HG02763 (cell line): ENCODE results near the gene TAMALIN.
A peak's percentile ranks its signal among the peaks of the same experiment; 100 is the strongest.
"Not testable (repeated sequence)": the region's sequence is repeated elsewhere in the genome, so short reads cannot be mapped to it uniquely, and the experiment has no call there.

Source experiments
- ATAC-seq: cut with Tn5 transposase; IDR thresholded peaks from one replicate; pipeline ENCODE4 v1.9.1; 2021; ENCODE audit warnings: mild to moderate bottlenecking, moderate library complexity; ENCODE audit not compliant: unreplicated experiment

TAMALIN gene

GRCh38 chr12:52006726-52007157 is at the start of gene TAMALIN:
TAMALIN (plus strand) TSS chr12:52006946; CDS start chr12:52007020, 74 bp downstream.
- ATAC-seq = no peak

DNA sequence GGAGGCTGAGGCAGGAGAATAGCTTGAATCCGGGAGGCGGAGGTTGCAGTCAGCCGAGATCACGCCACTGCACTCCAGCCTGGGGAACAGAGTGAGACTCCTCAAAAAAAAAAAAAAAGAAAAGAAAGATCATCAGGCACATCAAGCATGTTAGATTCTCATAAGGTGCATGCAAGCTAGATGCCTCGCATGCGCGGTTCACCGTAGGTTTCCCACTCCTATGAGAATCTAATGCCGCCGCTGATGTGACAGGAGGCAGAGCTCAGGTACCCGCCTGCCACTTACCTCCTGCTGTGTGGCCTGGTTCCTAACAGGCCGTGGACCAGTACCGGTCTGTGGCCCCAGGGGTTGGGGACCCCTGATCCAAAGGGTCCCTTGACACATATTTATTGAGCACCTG is 48.2 kb upstream of the TAMALIN start:
- no peak for ATAC-seq

GRCh38 chr12:51959211-51959610 is 47.5 kb upstream of the TAMALIN start:
- no peak for ATAC-seq

DNA sequence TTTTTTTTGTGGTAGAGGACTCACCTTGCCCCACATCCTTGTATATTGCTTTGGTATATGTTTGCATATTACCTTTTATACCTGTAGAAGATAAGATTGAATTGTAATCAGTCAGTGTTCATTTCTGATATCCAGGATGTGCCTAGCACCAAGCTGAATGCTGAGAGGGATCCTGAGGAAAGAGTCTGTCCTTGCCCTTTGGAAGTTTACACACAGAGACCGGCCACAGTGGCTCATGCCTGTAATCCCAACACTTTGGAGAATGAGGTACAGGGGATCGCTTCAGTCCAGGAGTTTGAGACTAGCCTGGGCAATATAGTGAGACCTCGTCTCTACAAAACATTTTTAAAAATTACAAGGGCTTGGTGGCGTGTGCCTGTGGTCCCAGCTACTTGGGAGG is 46.8 kb upstream of the TAMALIN start:
- no peak for ATAC-seq

DNA sequence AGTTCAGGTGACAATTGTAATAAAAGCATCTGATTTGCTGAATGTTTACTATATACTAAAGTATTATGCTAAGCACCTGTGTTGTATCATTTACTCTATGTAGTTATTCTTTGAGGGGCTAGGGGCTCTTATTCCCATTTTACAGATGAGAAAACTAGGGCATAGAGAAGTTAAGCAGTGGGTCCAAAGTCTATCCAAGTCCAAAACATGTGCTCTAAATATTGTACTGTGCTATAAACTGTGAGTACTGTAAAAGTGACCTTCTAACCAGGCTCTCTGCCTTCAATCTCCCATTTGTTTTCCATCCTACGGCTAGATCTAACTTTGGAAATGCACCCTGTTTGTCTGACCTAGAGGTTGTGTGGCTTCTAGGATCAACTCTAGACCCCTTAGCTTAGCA is 46.3 kb upstream of the TAMALIN start:
- no peak for ATAC-seq

DNA sequence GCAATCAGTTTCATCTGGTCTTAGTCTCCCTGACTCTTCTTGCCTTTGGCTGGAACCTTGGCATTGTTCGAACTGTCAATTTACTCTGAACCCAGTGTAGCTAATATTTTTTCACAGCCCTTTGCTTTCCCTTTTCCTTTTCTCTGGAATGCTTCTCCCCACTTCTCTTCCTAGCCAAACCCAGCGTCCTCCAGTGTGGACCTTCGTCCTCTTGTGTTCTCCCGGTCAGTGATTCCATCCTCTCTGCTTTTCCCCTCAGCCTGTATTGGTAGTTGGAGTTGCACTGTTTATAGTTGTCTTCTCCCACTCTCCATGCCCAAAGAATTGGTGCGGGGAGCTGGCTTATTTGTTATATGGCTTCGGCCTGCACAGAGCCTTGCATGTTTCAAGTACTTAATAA is 45.9 kb upstream of the TAMALIN start:
- no peak for ATAC-seq

DNA sequence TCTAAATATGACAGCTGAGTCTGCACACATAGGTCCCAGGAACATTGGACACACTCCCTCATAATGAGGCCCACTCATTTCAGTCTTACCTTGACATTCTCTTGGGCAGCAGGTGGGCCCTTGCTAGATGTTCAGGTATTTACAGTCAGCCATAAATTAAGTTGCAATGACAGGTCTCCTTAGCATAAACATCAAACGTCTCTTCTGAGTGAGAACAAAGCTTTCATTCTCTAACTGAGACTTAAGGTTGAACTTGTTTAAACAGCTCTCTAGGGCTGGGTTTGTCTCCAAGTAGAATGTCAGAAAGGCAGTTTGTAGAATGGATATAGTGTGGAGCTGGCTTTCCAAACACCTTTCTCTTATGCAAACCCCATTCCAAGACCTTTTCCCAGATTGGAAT is 44.9 kb upstream of the TAMALIN start:
- ATAC-seq = no peak

DNA sequence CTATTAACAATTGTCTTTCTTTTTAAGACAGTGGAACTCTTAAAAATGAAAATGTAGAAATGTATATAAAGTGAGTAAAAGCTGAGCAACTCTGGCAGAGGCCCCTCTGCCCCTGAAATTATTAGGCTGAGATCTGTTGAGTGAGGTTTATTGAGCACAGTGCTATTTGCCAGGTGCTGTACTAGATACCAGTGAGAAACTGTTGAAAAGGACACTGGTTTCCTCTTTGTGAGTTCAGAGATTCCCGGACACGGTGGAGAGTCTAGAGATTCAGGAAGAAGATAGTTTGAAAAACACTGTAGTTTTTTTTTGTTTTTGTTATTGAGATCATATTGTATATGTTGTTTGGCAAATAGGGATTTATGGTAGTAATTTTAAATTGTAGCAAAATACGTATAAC is 44.0 kb upstream of the TAMALIN start:
- no peak for ATAC-seq

- no peak for ATAC-seq
These were observed 43.3 kb upstream of the TAMALIN start for GRCh38 chr12:51963477-51963876.

GRCh38 chr12:51969643-51970042 is 37.1 kb upstream of the TAMALIN start:
- ATAC-seq = no peak

GRCh38 chr12:51970904-51971646 is 35.7 kb upstream of the TAMALIN start:
- ATAC-seq = peak; percentile 79

GRCh38 chr12:51971679-51972421 is 34.9 kb upstream of the TAMALIN start:
- ATAC-seq = no peak

GRCh38 chr12:51972422-51972812 is 34.3 kb upstream of the TAMALIN start:
- no peak for ATAC-seq

GRCh38 chr12:51972849-51973273 is 33.9 kb upstream of the TAMALIN start:
- ATAC-seq = no peak

- ATAC-seq = no peak
These were observed 33.2 kb upstream of the TAMALIN start for GRCh38 chr12:51973560-51973959.

- no peak for ATAC-seq
These were observed 32.1 kb upstream of the TAMALIN start for GRCh38 chr12:51974646-51975045.

- ATAC-seq = no peak
These were observed 31.6 kb upstream of the TAMALIN start for GRCh38 chr12:51975196-51975595.

DNA sequence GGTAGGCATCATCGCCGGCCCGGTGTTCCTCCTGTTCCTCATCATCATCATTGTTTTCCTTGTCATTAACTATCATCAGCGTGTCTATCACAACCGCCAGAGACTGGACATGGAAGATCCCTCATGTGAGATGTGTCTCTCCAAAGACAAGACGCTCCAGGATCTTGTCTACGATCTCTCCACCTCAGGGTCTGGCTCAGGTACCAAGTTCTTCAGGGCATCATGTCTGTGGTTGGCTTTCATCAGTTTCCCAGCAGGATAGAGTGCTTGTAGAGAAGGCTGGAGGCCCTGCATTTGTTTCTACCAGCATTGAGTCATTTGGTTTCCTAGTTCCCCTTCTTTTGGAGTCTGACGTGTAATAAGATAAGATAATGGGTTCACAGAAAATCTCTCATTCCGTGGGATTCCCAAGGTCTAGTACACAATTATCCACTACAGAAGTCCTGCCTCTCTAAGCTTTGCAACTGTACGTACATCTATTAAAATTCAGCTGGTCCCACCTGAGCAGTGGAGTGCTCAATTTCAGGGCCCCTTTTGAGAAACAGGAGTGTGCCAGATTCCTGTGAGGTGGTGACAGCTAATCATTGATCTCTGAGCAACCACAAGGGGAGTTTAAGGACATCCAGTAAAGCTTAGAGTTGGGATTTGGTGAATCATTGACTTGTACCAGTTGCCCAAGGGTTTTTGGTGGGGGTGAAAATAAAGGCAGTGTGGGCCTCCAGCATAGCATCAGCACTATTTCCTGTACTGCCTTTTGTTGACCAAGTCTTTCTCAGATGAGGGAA is 30.2 kb upstream of the TAMALIN start:
- no peak for ATAC-seq

GRCh38 chr12:51977320-51977753 is 29.4 kb upstream of the TAMALIN start:
- no peak for ATAC-seq

DNA sequence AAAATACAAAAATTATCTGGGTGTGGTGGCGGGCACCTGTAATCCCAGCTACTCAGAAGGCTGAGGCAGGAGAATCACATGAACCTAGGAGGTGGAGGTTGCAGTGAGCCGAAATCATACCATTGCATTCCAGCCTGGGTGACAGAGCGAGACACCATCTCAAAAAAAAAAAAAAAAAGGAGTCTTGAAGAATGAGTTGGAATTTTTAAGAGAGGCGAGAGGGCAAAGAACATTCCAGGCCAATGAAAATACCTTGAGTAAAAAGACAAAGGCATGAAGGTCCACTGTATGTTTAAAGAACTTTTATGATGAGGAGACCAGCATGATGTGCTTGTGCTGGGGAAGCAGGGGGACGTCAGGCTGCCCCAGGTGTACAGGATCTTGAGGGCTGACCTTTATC is 27.4 kb upstream of the TAMALIN start:
- not testable (repeated sequence) for ATAC-seq

- peak; percentile 65 for ATAC-seq
These were observed 26.5 kb upstream of the TAMALIN start for GRCh38 chr12:51980051-51980808.
